Stomach (tissue), 9 donors: ENCODE data around the gene STK17B. TPM values are rescaled to one million over a fixed set of nuclear protein-coding genes. Genes with fewer than 3 reads are reported as not detected.

Experiments
- DNase-seq, 2 donors: peaks; one replicate each; pipeline versions ENCODE4 v3.0.0 to v3.0.0-alpha.2; 2013 to 2019
- H3K27ac ChIP-seq, 5 donors: fragments of 200-600 bp in 4 of 5; sonication (generic) in 4 of 5; one replicate each; pipeline ENCODE4 v1.5.1; 2013 to 2019; ENCODE audit warnings: mild to moderate bottlenecking in 1 of 5, moderate library complexity in 1 of 5
- H3K27me3 ChIP-seq, 3 donors: fragments of 200-600 bp; sonication (generic); one replicate each; pipeline ENCODE4 v1.5.1; 2017 to 2019; ENCODE audit warnings: mixed run types in 1 of 3
- H3K36me3 ChIP-seq, 4 donors: fragments of 200-600 bp; sonication (generic); 1 replicate in 3 of 4; 2 replicates in 1 of 4; pipeline ENCODE4 v1.5.1; 2016 to 2019
- H3K4me1 ChIP-seq, 4 donors: fragments of 200-600 bp; sonication (generic); one replicate each; pipeline ENCODE4 v1.5.1; 2016 to 2019
- H3K4me3 ChIP-seq, 4 donors: fragments of 200-600 bp; sonication (generic) in 3 of 4; one replicate each; pipeline ENCODE4 v1.5.1; 2016 to 2019; ENCODE audit warnings: mild to moderate bottlenecking in 1 of 4
- H3K9me3 ChIP-seq, 4 donors: fragments of 200-600 bp; sonication (generic); one replicate each; pipeline ENCODE4 v1.5.1; 2016 to 2019
- CTCF ChIP-seq, 7 experiments: fragments of 450-650 bp in 4 of 7; fragments of 200-600 bp in 3 of 7; sonication (generic) in 3 of 7; IDR thresholded peaks; one replicate each; pipeline ENCODE4 v1.5.1; 2016 to 2019; ENCODE audit warnings: antibody characterized with exemption in 7 of 7, control low read depth in 2 of 7, mild to moderate bottlenecking in 1 of 7
- EP300 ChIP-seq: sonication (generic); formaldehyde crosslinking; IDR thresholded peaks from one replicate; pipeline ENCODE4 v1.6.1; 2017; ENCODE audit warnings: antibody characterized with exemption
- POLR2A ChIP-seq, 4 donors: fragments of 450-650 bp; IDR thresholded peaks; one replicate each; pipeline ENCODE4 v1.6.1; 2016; ENCODE audit warnings: antibody characterized with exemption in 4 of 4, control low read depth in 2 of 4, mild to moderate bottlenecking in 1 of 4, moderate library complexity in 1 of 4
- POLR2AphosphoS5 ChIP-seq, 3 donors: sonication (generic); formaldehyde crosslinking; IDR thresholded peaks; one replicate each; pipeline ENCODE4 v1.6.1; 2016; ENCODE audit warnings: antibody characterized with exemption in 3 of 3
- WGBS, 5 donors: extraction: QIAGEN DNeasy Blood & Tissue Kit in 3 of 5; methylation state at CpG; one replicate each; pipeline versions ENCODE4 v1.1.5 to v1.1.7; 2013 to 2018; 5-methylcytosine and 5-hydroxymethylcytosine counted together
- intact Hi-C: fragments of 100-400 bp; cut with DNase I; formaldehyde crosslinking; loops from one replicate; pipeline ENCODE4 v1.15.1; 2023; ENCODE audit warnings: low total_unique reads
- polyA plus RNA-seq, 3 donors: library from polyadenylated mRNA; stranded (reverse); fragments of 200-250 nt; gene quantifications; one replicate each; pipeline ENCODE4 v1.2.3, GENCODE V29; 2013
- total RNA-seq, 5 donors: library from RNA; depleted of rRNA; stranded (reverse); fragments of >200 nt; gene quantifications; one replicate each; pipeline versions ENCODE4 v1.1.0 to v1.2.3, GENCODE V29; 2014 to 2016
- donor health status: healthy with polysubstance abuse.
- donor health status: Bipolar disorder and iron deficiency.
- donor health status: healthy.

STK17B gene
- total and polyA plus RNA-seq, 8 donors: 3.4 to 76.4 (median 10.2) TPM

DNA sequence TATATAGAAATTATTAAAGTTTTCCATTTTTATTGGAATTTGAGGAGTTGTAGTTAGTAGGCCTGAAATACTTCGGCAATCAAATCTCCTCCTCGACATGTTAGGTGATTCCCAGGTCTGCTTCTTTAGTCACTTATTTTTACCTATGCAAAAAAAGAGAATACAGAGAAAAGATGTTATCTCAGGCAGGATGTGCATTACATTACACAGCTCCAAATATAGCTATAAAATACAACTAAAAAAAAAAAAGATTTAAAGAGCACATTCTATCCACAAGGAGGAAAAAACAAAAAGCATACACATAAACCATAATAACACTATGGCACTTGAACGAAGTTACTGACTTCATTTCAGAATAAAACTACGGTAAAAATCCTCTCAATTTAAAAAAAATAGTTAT, 8.1 kb downstream of the STK17B start:
- no peaks in the 10 kb centered on the region for H3K9me3 ChIP-seq
- H3K4me1 ChIP-seq: peaks cover 0 to 48% (median 5%) of the 10 kb centered on the region in 4 donors
- H3K4me3 ChIP-seq: no peak overlapping the region
- WGBS, 5 donors: 64 to 77% (median 66%) methylated on average over 4 of the region's 4 CpGs
- TF ChIP-seq POLR2A (IDR thresholded peaks at IDR 0.05) (no peak), EP300 (no peak), CTCF (IDR thresholded peaks at IDR 0.05) (no peak), POLR2AphosphoS5 (IDR thresholded peaks at IDR 0.05) (no peak)
- H3K36me3 ChIP-seq: peaks cover 0 to 10% (median 7%) of the 10 kb centered on the region in 4 donors
- H3K27ac ChIP-seq: peak overlapping the region in 2 of 5 donors; percentile 47 to 68
- H3K27me3 ChIP-seq: no peaks in the 10 kb centered on the region
- intact Hi-C loops: no loop called here
- DNase-seq: no peak

- H3K27ac ChIP-seq: peak overlapping the region in 4 of 5 donors; percentile 35 to 68 (median 42)
- H3K27me3 ChIP-seq: no peaks in the 10 kb centered on the region
- peaks cover 0 to 52% (median 5%) of the 10 kb centered on the region in 4 donors for H3K4me1 ChIP-seq
- H3K9me3 ChIP-seq: no peaks in the 10 kb centered on the region
- intact Hi-C loops: no loop called here
- peaks cover 0 to 10% (median 7%) of the 10 kb centered on the region in 4 donors for H3K36me3 ChIP-seq
- no peak overlapping the region for H3K4me3 ChIP-seq
- TF ChIP-seq POLR2AphosphoS5 (IDR thresholded peaks at IDR 0.05) (no peak), CTCF (IDR thresholded peaks at IDR 0.05) (no peak), POLR2A (IDR thresholded peaks at IDR 0.05) (no peak), EP300 (no peak)
- no peak for DNase-seq
- 83 to 94% (median 89%) methylated on average over 6 of the region's 6 CpGs for WGBS, 5 donors
These were observed 8.7 kb downstream of the STK17B start for GRCh38 chr2:196162586-196163175.

DNA sequence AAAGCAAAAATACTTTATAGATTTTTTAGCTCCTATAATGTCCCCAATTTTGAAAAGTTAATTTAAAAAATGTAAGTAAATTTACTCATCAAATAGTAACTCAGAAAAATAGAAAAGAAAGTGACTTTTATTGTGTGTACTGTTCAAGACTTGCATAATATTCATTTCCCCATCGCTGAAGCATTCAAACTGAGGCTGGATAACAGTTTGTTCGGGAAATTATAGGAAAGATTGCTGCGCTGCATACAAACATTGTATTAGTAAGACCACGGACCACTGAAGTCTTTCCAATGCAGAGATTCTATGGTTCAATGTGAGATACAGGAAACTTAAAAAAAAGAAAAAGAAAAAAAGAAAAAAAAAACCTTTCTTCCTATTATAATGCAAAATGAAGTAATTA, 10.4 kb downstream of the STK17B start:
- 62 to 88% (median 84%) methylated on average over 4 of the region's 4 CpGs for WGBS, 5 donors

GRCh38 chr2:196160101-196160500, 11.3 kb downstream of the STK17B start:
- DNase-seq: peak in 1 of 2 donors; percentile 92
- intact Hi-C loops: no loop called here
- TF ChIP-seq CTCF (IDR thresholded peaks at IDR 0.05) (no peak), POLR2A (IDR thresholded peaks at IDR 0.05) (no peak), POLR2AphosphoS5 (IDR thresholded peaks at IDR 0.05) (peak; percentile 31 to 78 (median 76)), EP300 (no peak)
- Histone ChIP-seq H3K9me3 (no peaks in the 10 kb centered on the region), H3K4me1 (peaks cover 0 to 35% (median 2%) of the 10 kb centered on the region in 4 donors), H3K27ac (peak overlapping the region in 4 of 5 donors; percentile 47 to 75 (median 58)), H3K27me3 (no peaks in the 10 kb centered on the region), H3K36me3 (peaks cover 0 to 22% (median 13%) of the 10 kb centered on the region in 4 donors), H3K4me3 (no peak overlapping the region)
- WGBS, 5 donors: 7 to 28% (median 22%) methylated on average over 3 of the region's 3 CpGs

More for the DNA sequence above, 10.4 kb downstream of the STK17B start:
- TF ChIP-seq EP300 (no peak), CTCF (IDR thresholded peaks at IDR 0.05) (no peak)
- peaks cover 0 to 41% (median 5%) of the 10 kb centered on the region in 4 donors for H3K4me1 ChIP-seq
- peak overlapping the region in 3 of 5 donors; percentile 47 to 75 (median 64) for H3K27ac ChIP-seq
- H3K4me3 ChIP-seq: no peak overlapping the region
- no peaks in the 10 kb centered on the region for H3K27me3 ChIP-seq
- intact Hi-C loops: no loop called here
- peaks cover 0 to 16% (median 10%) of the 10 kb centered on the region in 4 donors for H3K36me3 ChIP-seq
- no peaks in the 10 kb centered on the region for H3K9me3 ChIP-seq
- DNase-seq: no peak
